WTC11 (cell line): ENCODE measurements around the gene CLIC6.

Source experiments
- EMX1 ChIP-seq: fragments of 250-450 bp; sonication (Bioruptor Pico); IDR thresholded peaks from 2 replicates; pipeline ENCODE4 v1.8.0; 2021; ENCODE audit warnings: mild to moderate bottlenecking
- NFE2L1 ChIP-seq: sonication (generic); formaldehyde crosslinking; IDR thresholded peaks from 2 replicates; pipeline ENCODE4 v1.8.1; 2023; ENCODE audit warnings: missing genetic modification reagents
- NR1H2 ChIP-seq: sonication (generic); formaldehyde crosslinking; IDR thresholded peaks from 2 replicates; pipeline ENCODE4 v1.9.0; 2021; ENCODE audit warnings: mild to moderate bottlenecking, moderate library complexity, missing genetic modification reagents
- PREB ChIP-seq: sonication (generic); formaldehyde crosslinking; IDR thresholded peaks from 2 replicates; pipeline ENCODE4 v1.8.1; 2022; ENCODE audit warnings: mild to moderate bottlenecking, missing genetic modification reagents, moderate library complexity, borderline replicate concordance
- TP53 ChIP-seq: sonication (generic); formaldehyde crosslinking; IDR thresholded peaks from 2 replicates; pipeline ENCODE4 v1.8.1; 2023; ENCODE audit warnings: mild to moderate bottlenecking, missing genetic modification reagents
- ZNF121 ChIP-seq: sonication (generic); formaldehyde crosslinking; IDR thresholded peaks from 2 replicates; pipeline ENCODE4 v1.8.0; 2023; ENCODE audit warnings: missing genetic modification reagents
- TF ChIP-seq, protein P1 (sequence below): fragments of 200-600 bp; IDR thresholded peaks from 2 replicates; pipeline ENCODE4 v1.8.0; 2022; ENCODE audit warnings: antibody characterized with exemption
- TF ChIP-seq, protein P2 (sequence below): sonication (generic); formaldehyde crosslinking; IDR thresholded peaks from 2 replicates; pipeline ENCODE4 v1.8.0; 2022; ENCODE audit warnings: mild to moderate bottlenecking, missing genetic modification reagents
- TF ChIP-seq, protein P3 (sequence below): sonication (generic); formaldehyde crosslinking; IDR thresholded peaks from 2 replicates; pipeline ENCODE4 v1.8.1; 2022; ENCODE audit warnings: missing genetic modification reagents, borderline replicate concordance

DNA sequence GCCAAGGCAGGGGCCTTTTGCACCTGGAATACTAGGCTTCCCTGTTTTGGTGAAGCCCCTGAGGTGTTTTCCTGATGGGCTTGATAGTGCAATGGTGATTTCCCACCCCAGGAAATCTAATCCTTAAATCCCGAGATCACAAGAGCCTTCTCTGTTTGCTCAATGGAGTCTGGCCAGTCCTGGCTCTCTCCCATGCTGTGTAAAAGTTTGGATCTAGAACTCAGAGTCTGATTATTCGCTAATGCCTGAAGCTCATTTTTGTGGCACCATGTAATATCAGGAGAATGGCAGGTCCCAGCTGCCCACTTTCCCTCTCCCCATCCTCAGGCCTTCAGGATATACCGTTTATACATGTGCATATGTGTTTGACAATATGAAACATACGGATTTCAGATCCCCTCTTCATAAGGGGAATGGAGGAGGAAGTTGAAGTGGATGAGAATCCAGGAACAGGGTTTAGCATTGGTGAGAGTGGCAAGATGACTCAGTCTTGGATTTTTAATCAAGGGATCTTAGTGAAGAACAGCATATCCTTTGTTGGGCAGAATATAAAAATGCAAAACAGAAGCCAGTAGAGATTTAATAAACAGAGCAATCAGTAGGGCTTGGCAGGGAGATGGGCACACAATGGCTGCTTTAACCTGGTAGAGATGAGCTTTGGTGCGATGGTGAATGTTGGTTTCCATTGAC, 62.1 kb downstream of the CLIC6 start:
- TF ChIP-seq, protein P1, sequence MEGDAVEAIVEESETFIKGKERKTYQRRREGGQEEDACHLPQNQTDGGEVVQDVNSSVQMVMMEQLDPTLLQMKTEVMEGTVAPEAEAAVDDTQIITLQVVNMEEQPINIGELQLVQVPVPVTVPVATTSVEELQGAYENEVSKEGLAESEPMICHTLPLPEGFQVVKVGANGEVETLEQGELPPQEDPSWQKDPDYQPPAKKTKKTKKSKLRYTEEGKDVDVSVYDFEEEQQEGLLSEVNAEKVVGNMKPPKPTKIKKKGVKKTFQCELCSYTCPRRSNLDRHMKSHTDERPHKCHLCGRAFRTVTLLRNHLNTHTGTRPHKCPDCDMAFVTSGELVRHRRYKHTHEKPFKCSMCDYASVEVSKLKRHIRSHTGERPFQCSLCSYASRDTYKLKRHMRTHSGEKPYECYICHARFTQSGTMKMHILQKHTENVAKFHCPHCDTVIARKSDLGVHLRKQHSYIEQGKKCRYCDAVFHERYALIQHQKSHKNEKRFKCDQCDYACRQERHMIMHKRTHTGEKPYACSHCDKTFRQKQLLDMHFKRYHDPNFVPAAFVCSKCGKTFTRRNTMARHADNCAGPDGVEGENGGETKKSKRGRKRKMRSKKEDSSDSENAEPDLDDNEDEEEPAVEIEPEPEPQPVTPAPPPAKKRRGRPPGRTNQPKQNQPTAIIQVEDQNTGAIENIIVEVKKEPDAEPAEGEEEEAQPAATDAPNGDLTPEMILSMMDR, result no peak
- TF ChIP-seq, protein P2, sequence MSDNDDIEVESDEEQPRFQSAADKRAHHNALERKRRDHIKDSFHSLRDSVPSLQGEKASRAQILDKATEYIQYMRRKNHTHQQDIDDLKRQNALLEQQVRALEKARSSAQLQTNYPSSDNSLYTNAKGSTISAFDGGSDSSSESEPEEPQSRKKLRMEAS (CRISPR knock-in tag), result no peak
- TF ChIP-seq TP53 (no peak), NR1H2 (CRISPR knock-in tag) (no peak), NFE2L1 (no peak), EMX1 (CRISPR knock-in tag) (no peak), PREB (CRISPR knock-in tag) (no peak), ZNF121 (CRISPR knock-in tag) (no peak)
- TF ChIP-seq, protein P3, sequence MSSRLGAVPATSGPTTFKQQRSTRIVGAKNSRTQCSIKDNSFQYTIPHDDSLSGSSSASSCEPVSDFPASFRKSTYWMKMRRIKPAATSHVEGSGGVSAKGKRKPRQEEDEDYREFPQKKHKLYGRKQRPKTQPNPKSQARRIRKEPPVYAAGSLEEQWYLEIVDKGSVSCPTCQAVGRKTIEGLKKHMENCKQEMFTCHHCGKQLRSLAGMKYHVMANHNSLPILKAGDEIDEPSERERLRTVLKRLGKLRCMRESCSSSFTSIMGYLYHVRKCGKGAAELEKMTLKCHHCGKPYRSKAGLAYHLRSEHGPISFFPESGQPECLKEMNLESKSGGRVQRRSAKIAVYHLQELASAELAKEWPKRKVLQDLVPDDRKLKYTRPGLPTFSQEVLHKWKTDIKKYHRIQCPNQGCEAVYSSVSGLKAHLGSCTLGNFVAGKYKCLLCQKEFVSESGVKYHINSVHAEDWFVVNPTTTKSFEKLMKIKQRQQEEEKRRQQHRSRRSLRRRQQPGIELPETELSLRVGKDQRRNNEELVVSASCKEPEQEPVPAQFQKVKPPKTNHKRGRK (CRISPR knock-in tag), result no peak
